Mesodermal cell (in vitro differentiated cells): Measurements from ENCODE around the gene G3BP2.

Experiments
- H3K27ac ChIP-seq: 2 replicates; pipeline ENCODE4 v1.7.0; 2013; ENCODE audit warnings: mild to moderate bottlenecking, low read depth, low read length, moderate library complexity; ENCODE audit not compliant: severe bottlenecking
- H3K36me3 ChIP-seq: 2 replicates; pipeline ENCODE4 v1.7.1; 2013; ENCODE audit warnings: mild to moderate bottlenecking, low read length, moderate library complexity; ENCODE audit not compliant: control insufficient read depth, insufficient read depth
- H3K4me1 ChIP-seq: one replicate; pipeline ENCODE4 v1.7.1; 2013; ENCODE audit warnings: mild to moderate bottlenecking, low read length; ENCODE audit not compliant: insufficient read depth, control insufficient read depth, poor library complexity, severe bottlenecking
- H3K4me3 ChIP-seq: 2 replicates; pipeline ENCODE4 v1.7.0; 2013; ENCODE audit warnings: low read length, control low read depth, mild to moderate bottlenecking; ENCODE audit not compliant: insufficient read depth, poor library complexity, severe bottlenecking; ENCODE audit errors: extremely low read depth
- H3K9me3 ChIP-seq: 2 replicates; pipeline ENCODE4 v1.7.1; 2013; ENCODE audit warnings: mild to moderate bottlenecking, low read length, moderate library complexity; ENCODE audit not compliant: control insufficient read depth
- WGBS, 2 experiments: methylation state at CpG; one replicate each; pipeline ENCODE4 v1.1.5; 2013; ENCODE audit warnings: missing lambda C conversion rate in 2 of 2; ENCODE audit not compliant: insufficient coverage in 2 of 2; 5-methylcytosine and 5-hydroxymethylcytosine counted together

The G3BP2 gene

GRCh38 chr4:75685546-75686189, 12.5 kb upstream of the G3BP2 start:
- no peaks in the 10 kb centered on the region for H3K9me3 ChIP-seq
- no peaks in the 10 kb centered on the region for H3K4me1 ChIP-seq
- peaks cover 17% of the 10 kb centered on the region for H3K36me3 ChIP-seq
- no CpG with 5 or more reads among the region's 2 CpGs for WGBS, 2 experiments
- H3K4me3 ChIP-seq, result no peak overlapping the region
- H3K27ac ChIP-seq, result no peak overlapping the region

- Histone ChIP-seq H3K4me1 (no peaks in the 10 kb centered on the region), H3K4me3 (no peak overlapping the region)
These were observed 10.4 kb upstream of the G3BP2 start for GRCh38 chr4:75683482-75684155.

GRCh38 chr4:75679876-75680575, 6.8 kb upstream of the G3BP2 start:
- H3K36me3 ChIP-seq, result peaks cover 13% of the 10 kb centered on the region
- no peaks in the 10 kb centered on the region for H3K9me3 ChIP-seq
- H3K4me3 ChIP-seq, result no peak overlapping the region
- WGBS, 2 experiments, result 94 to 100% methylated on average over 1 to 2 of the region's 3 CpGs
- H3K4me1 ChIP-seq, result no peaks in the 10 kb centered on the region
- H3K27ac ChIP-seq, result no peak overlapping the region

More at GRCh38 chr4:75683482-75684155, 10.4 kb upstream of the G3BP2 start:
- WGBS, 2 experiments, result 91 to 100% methylated on average over 2 to 3 of the region's 6 CpGs
- peaks cover 24% of the 10 kb centered on the region for H3K36me3 ChIP-seq
- H3K9me3 ChIP-seq, result no peaks in the 10 kb centered on the region
- no peak overlapping the region for H3K27ac ChIP-seq

- Histone ChIP-seq H3K9me3 (no peaks in the 10 kb centered on the region), H3K4me1 (peaks cover 4% of the 10 kb centered on the region), H3K27ac (no peak overlapping the region), H3K36me3 (peaks cover 13% of the 10 kb centered on the region), H3K4me3 (no peak overlapping the region)
These were observed 5.8 kb upstream of the G3BP2 start for GRCh38 chr4:75678965-75679364.

GRCh38 chr4:75678473-75678872, 5.3 kb upstream of the G3BP2 start:
- H3K36me3 ChIP-seq, result peaks cover 10% of the 10 kb centered on the region

GRCh38 chr4:75675004-75675531, 1.9 kb upstream of the G3BP2 start:
- H3K4me1 ChIP-seq, result peaks cover 4% of the 10 kb centered on the region
- no peaks in the 10 kb centered on the region for H3K9me3 ChIP-seq
- H3K27ac ChIP-seq, result no peak overlapping the region
- peaks cover 10% of the 10 kb centered on the region for H3K36me3 ChIP-seq
- WGBS, 2 experiments, result 91 to 92% methylated on average over 8 to 11 of the region's 11 CpGs
- no peak overlapping the region for H3K4me3 ChIP-seq

More at GRCh38 chr4:75678473-75678872, 5.3 kb upstream of the G3BP2 start:
- Histone ChIP-seq H3K27ac (no peak overlapping the region), H3K9me3 (no peaks in the 10 kb centered on the region), H3K4me3 (no peak overlapping the region), H3K4me1 (peaks cover 4% of the 10 kb centered on the region)

GRCh38 chr4:75673959-75674328, 733 bp upstream of the G3BP2 start:
- H3K36me3 ChIP-seq, result peaks cover 13% of the 10 kb centered on the region
- H3K4me1 ChIP-seq, result peaks cover 4% of the 10 kb centered on the region
- H3K9me3 ChIP-seq, result no peaks in the 10 kb centered on the region
- 67 to 78% methylated on average over 3 to 4 of the region's 5 CpGs for WGBS, 2 experiments
- peak overlapping the region; percentile 92 for H3K4me3 ChIP-seq
- H3K27ac ChIP-seq, result peak overlapping the region; percentile 99

GRCh38 chr4:75672461-75673026, 667 bp downstream of the G3BP2 start:
- Histone ChIP-seq H3K9me3 (no peaks in the 10 kb centered on the region), H3K4me1 (peaks cover 4% of the 10 kb centered on the region), H3K27ac (peak overlapping the region; percentile 99), H3K4me3 (peak overlapping the region; percentile 92), H3K36me3 (peaks cover 7% of the 10 kb centered on the region)
- 0% methylated on average over 33 to 35 of the region's 44 CpGs for WGBS, 2 experiments

- Histone ChIP-seq H3K27ac (peak overlapping the region; percentile 99), H3K4me3 (peak overlapping the region; percentile 92), H3K9me3 (no peaks in the 10 kb centered on the region), H3K36me3 (peaks cover 7% of the 10 kb centered on the region), H3K4me1 (peaks cover 4% of the 10 kb centered on the region)
- 8 to 9% methylated on average over 5 to 9 of the region's 10 CpGs for WGBS, 2 experiments
These were observed 1.3 kb downstream of the G3BP2 start for GRCh38 chr4:75671802-75672421.

- Histone ChIP-seq H3K4me1 (no peaks in the 10 kb centered on the region), H3K4me3 (no peak overlapping the region)
These were observed 4.6 kb downstream of the G3BP2 start for GRCh38 chr4:75668596-75668995.

More at GRCh38 chr4:75668596-75668995, 4.6 kb downstream of the G3BP2 start:
- Histone ChIP-seq H3K27ac (no peak overlapping the region), H3K9me3 (no peaks in the 10 kb centered on the region), H3K36me3 (peaks cover 7% of the 10 kb centered on the region)
